PC-9 (cell line): ENCODE measurements around the gene MAPT. TPM values are rescaled to one million over a fixed set of nuclear protein-coding genes. Genes with fewer than 3 reads are reported as not detected.

Experiments
- Bru-seq: library from RNA; stranded (reverse); fragments of 400-500 nt; gene quantifications from one replicate; lab custom pipeline; 2021; lab: Mats Ljungman, UMichigan
- BruChase-seq, 2 experiments: library from RNA; stranded (reverse); fragments of 400-500 nt; gene quantifications; one replicate each; lab custom pipeline; 2021; lab: Mats Ljungman, UMichigan
- BruUV-seq: library from RNA; stranded (reverse); fragments of 400-500 nt; replicated peaks from 2 replicates; lab custom pipeline; 2021; lab: Mats Ljungman, UMichigan
- CTCF ChIA-PET: fragments of 300-600 bp; sonication (Branson Sonifier 250); formaldehyde crosslinking; loops from one replicate; lab custom pipeline; 2022; ENCODE audit warnings: antibody characterized with exemption; lab: Charles Lee
- POLR2A ChIA-PET: fragments of 300-600 bp; sonication (Branson Sonifier 250); formaldehyde crosslinking; loops from one replicate; lab custom pipeline; 2022; ENCODE audit warnings: antibody characterized with exemption; ENCODE audit not compliant: unreplicated experiment; lab: Charles Lee
- DNase-seq, 2 experiments: peaks; one replicate each; pipeline versions ENCODE4 v3.0.0 to v3.0.0-alpha.2; 2015 to 2022; ENCODE audit warnings: mixed read lengths in 1 of 2
- H2AFZ ChIP-seq: fragments of 200-600 bp; sonication (generic); 2 replicates; pipeline ENCODE4 v1.8.1; 2017; ENCODE audit warnings: antibody characterized with exemption
- H3F3A ChIP-seq: fragments of 200-600 bp; sonication (generic); 2 replicates; pipeline ENCODE4 v1.8.1; 2017; ENCODE audit warnings: antibody characterized with exemption, mild to moderate bottlenecking, low read depth; ENCODE audit not compliant: insufficient read depth
- H3K27ac ChIP-seq: fragments of 200-600 bp; sonication (generic); 2 replicates; pipeline ENCODE4 v1.6.1; 2016; ENCODE audit warnings: mixed run types
- H3K27me3 ChIP-seq: fragments of 200-600 bp; sonication (generic); 2 replicates; pipeline ENCODE4 v1.6.1; 2016; ENCODE audit warnings: low read depth, mixed run types; ENCODE audit not compliant: insufficient read depth
- H3K36me3 ChIP-seq: fragments of 200-600 bp; sonication (generic); 2 replicates; pipeline ENCODE4 v1.6.1; 2016; ENCODE audit warnings: low read depth, mixed run types
- H3K4me1 ChIP-seq: fragments of 200-600 bp; sonication (generic); replicated peaks from 2 replicates; pipeline ENCODE4 v1.6.1; 2016; ENCODE audit warnings: mixed run types; ENCODE audit not compliant: insufficient read depth
- H3K4me2 ChIP-seq: fragments of 200-600 bp; sonication (generic); 2 replicates; pipeline ENCODE4 v1.6.1; 2017; ENCODE audit warnings: mixed run types
- H3K4me3 ChIP-seq: fragments of 200-600 bp; sonication (generic); 2 replicates; pipeline ENCODE4 v1.6.1; 2016; ENCODE audit warnings: mixed run types
- H3K79me2 ChIP-seq: fragments of 200-600 bp; sonication (generic); 2 replicates; pipeline ENCODE4 v1.6.1; 2017; ENCODE audit warnings: low read depth, mixed run types
- H3K9me2 ChIP-seq: fragments of 200-600 bp; sonication (generic); 2 replicates; pipeline ENCODE4 v1.8.1; 2017; ENCODE audit warnings: mild to moderate bottlenecking; ENCODE audit not compliant: insufficient read depth
- H3K9me3 ChIP-seq: fragments of 200-600 bp; sonication (generic); 2 replicates; pipeline ENCODE4 v1.8.1; 2016; ENCODE audit warnings: low read depth; ENCODE audit not compliant: insufficient read depth
- H4K20me1 ChIP-seq: fragments of 200-600 bp; sonication (generic); 2 replicates; pipeline ENCODE4 v1.8.1; 2017; ENCODE audit not compliant: insufficient read depth
- CTCF ChIP-seq: fragments of 200-600 bp; sonication (generic); conservative IDR thresholded peaks from 2 replicates; pipeline ENCODE4 v1.6.1; 2017; ENCODE audit warnings: mixed run types, antibody characterized with exemption, mild to moderate bottlenecking, moderate library complexity
- EZH2 ChIP-seq: fragments of 200-600 bp; sonication (generic); IDR thresholded peaks from 2 replicates; pipeline ENCODE4 v1.8.0; 2017; ENCODE audit warnings: antibody characterized with exemption, low read depth
- intact Hi-C: fragments of 100-400 bp; cut with micrococcal nuclease; formaldehyde crosslinking; loops from one replicate; pipeline ENCODE4 v1.10.0; 2022; ENCODE audit not compliant: unreplicated experiment
- long read RNA-seq: library from polyadenylated mRNA; stranded (forward); transcript quantifications from one replicate; pipeline ENCODE4 v2.0.0, GENCODE V29; 2022
- total RNA-seq: library from RNA; stranded (reverse); gene quantifications from 2 replicates; pipeline ENCODE4 v1.2.3, GENCODE V29; 2021

Gene MAPT
- total RNA-seq, result 0.85 and 1.0 TPM in 2 replicates
- percentile 16 among the genes with signal in this experiment for Bru-seq, nascent RNA
- BruChase-seq, experiment 1, labeled RNA remaining after a 2-hour chase, result percentile 17 among the genes with signal in this experiment
- BruChase-seq, experiment 2, labeled RNA remaining after a 6-hour chase, result percentile 13 among the genes with signal in this experiment
- long read RNA-seq, partial matches to known transcripts, result 0 of 1 reads
- long read RNA-seq, other reads (novel, unspliced or antisense), result 1 of 1 reads

- 0 out of 2 replicates have a peak, but pooled peaks cover 4% of the 10 kb centered on the region for H4K20me1 ChIP-seq
- H3K4me2 ChIP-seq, result peak within 1 kb of the TSS; percentile 76
- peak within 1 kb of the TSS; percentile 54 for H3K4me3 ChIP-seq
- H2AFZ ChIP-seq, result peak within 1 kb of the TSS; percentile 89
- H3K9me2 ChIP-seq, result no peaks in the 10 kb centered on the region
- H3K9me3 ChIP-seq, result no peaks in the 10 kb centered on the region
- CTCF ChIA-PET, result no interaction called here
- intact Hi-C loops, result no loop called here
- POLR2A ChIA-PET, result no interaction called here
- H3K36me3 ChIP-seq, result no peaks in the 10 kb centered on the region
- no TSS peak for BruUV-seq
- no peak within 1 kb of the TSS for H3K27ac ChIP-seq
- peaks cover 55% of the 10 kb centered on the region for H3K27me3 ChIP-seq
- no peaks in the 10 kb centered on the region for H3K4me1 ChIP-seq
- DNase-seq, result peak; percentile 54 to 92
- no peaks in the 10 kb centered on the region for H3K79me2 ChIP-seq
- no peaks in the 10 kb centered on the region for H3F3A ChIP-seq
- TF ChIP-seq EZH2 (no peak), CTCF (peak; percentile 66; the same call in 1 of the 2 replicates)
Observed at GRCh38 chr17:45894022-45894784, at the start of gene MAPT. Gene MAPT, plus strand, starts transcription at chr17:45894554. Its CDS starts 67,784 bp downstream, at chr17:45962338.

DNA sequence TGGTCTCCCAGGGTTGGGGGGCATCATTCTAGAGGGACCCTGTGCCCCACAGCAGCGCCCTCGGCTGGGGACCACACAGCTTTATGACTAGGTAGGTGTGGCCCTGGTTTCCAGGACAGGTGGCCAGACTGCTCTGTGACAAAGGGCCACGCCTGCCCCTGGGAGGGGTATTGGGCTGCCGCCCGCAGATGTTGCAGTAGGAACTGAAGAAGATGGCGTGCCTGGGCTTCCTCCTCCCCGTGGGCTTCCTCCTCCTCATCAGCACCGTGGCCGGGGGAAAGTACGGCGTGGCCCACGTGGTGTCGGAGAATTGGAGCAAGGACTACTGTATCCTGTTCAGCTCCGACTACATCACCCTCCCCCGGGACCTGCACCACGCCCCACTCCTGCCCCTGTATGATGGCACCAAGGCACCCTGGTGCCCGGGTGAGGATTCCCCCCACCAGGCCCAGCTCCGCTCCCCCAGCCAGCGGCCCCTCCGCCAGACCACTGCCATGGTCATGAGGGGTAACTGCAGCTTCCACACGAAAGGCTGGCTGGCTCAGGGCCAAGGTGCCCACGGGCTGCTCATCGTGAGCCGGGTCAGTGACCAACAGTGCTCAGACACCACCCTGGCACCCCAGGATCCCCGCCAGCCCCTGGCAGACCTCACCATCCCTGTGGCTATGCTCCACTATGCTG, 49.5 kb upstream of the MAPT start, which contains the start of gene SPPL2C:
Gene SPPL2C (plus strand): TSS at position 187 of the 681 bp plus-strand sequence. CDS start 26 bp downstream, at position 213.
- H3K79me2 ChIP-seq, result no peaks in the 10 kb centered on the region
- ChIA-PET POLR2A (no interaction called here), CTCF (no interaction called here)
- H3K36me3 ChIP-seq, result no peaks in the 10 kb centered on the region
- no peaks in the 10 kb centered on the region for H3K9me3 ChIP-seq
- no peaks in the 10 kb centered on the region for H4K20me1 ChIP-seq
- intact Hi-C loops, result no loop called here
- H3F3A ChIP-seq, result no peaks in the 10 kb centered on the region
- no peak for TF ChIP-seq CTCF
- TF ChIP-seq EZH2, result no peak
- no peak within 1 kb of the TSS for H2AFZ ChIP-seq
- H3K27ac ChIP-seq, result no peak within 1 kb of the TSS
- no peak for DNase-seq
- peaks cover 88% of the 10 kb centered on the region for H3K27me3 ChIP-seq
- H3K4me3 ChIP-seq, result no peak within 1 kb of the TSS
- H3K4me2 ChIP-seq, result no peak within 1 kb of the TSS
- no peaks in the 10 kb centered on the region for H3K9me2 ChIP-seq
- BruUV-seq, result no TSS peak
- no peaks in the 10 kb centered on the region for H3K4me1 ChIP-seq
